ENCODE results near the gene TRDN.
"Not testable (repeated sequence)": the region's sequence is repeated elsewhere in the genome, so short reads cannot be mapped to it uniquely, and the experiment has no call there.

TRDN gene

GRCh38 chr6:123507582-123507981 is 129.2 kb downstream of the TRDN start:
- DNase-seq (ENCODE audit: low spot score) = no peak

GRCh38 chr6:123503619-123504018 is 133.1 kb downstream of the TRDN start:
- DNase-seq (ENCODE audit: low spot score) = no peak

GRCh38 chr6:123497025-123497424 is 139.7 kb downstream of the TRDN start:
- no peak for DNase-seq (ENCODE audit: low spot score)

GRCh38 chr6:123489589-123489988 is 147.2 kb downstream of the TRDN start:
- no peak for DNase-seq (ENCODE audit: low spot score)

GRCh38 chr6:123480986-123481385 is 155.8 kb downstream of the TRDN start:
- no peak for DNase-seq (ENCODE audit: low spot score)

- DNase-seq (ENCODE audit: low spot score) = not testable (repeated sequence)
These were observed 164.6 kb downstream of the TRDN start for GRCh38 chr6:123472025-123472702.

GRCh38 chr6:123467392-123467791 is 169.4 kb downstream of the TRDN start:
- DNase-seq (ENCODE audit: low spot score) = no peak

- no peak for DNase-seq (ENCODE audit: low spot score)
These were observed 174.6 kb downstream of the TRDN start for GRCh38 chr6:123462152-123462551.

GRCh38 chr6:123458218-123458617 is 178.5 kb downstream of the TRDN start:
- DNase-seq (ENCODE audit: low spot score) = no peak

GRCh38 chr6:123456836-123457235 is 179.9 kb downstream of the TRDN start:
- DNase-seq (ENCODE audit: low spot score) = no peak

GRCh38 chr6:123454448-123454847 is 182.3 kb downstream of the TRDN start:
- DNase-seq (ENCODE audit: low spot score) = no peak

- DNase-seq (ENCODE audit: low spot score) = not testable (repeated sequence)
These were observed 183.7 kb downstream of the TRDN start for GRCh38 chr6:123453071-123453470.

- no peak for DNase-seq (ENCODE audit: low spot score)
These were observed 188.4 kb downstream of the TRDN start for GRCh38 chr6:123448306-123448884.

GRCh38 chr6:123447315-123447937 is 189.3 kb downstream of the TRDN start:
- DNase-seq (ENCODE audit: low spot score) = no peak

GRCh38 chr6:123439371-123439770 is 197.4 kb downstream of the TRDN start:
- DNase-seq (ENCODE audit: low spot score) = no peak

- DNase-seq (ENCODE audit: low spot score) = no peak
These were observed 202.6 kb downstream of the TRDN start for GRCh38 chr6:123434186-123434585.

- DNase-seq (ENCODE audit: low spot score) = no peak
These were observed 205.8 kb downstream of the TRDN start for GRCh38 chr6:123430970-123431369.

- no peak for DNase-seq (ENCODE audit: low spot score)
These were observed 209.7 kb downstream of the TRDN start for GRCh38 chr6:123427008-123427407.

- no peak for DNase-seq (ENCODE audit: low spot score)
These were observed 213.6 kb downstream of the TRDN start for GRCh38 chr6:123423130-123423529.

- no peak for DNase-seq (ENCODE audit: low spot score)
These were observed 216.2 kb downstream of the TRDN start for GRCh38 chr6:123420512-123420911.

- no peak for DNase-seq (ENCODE audit: low spot score)
These were observed 218.7 kb downstream of the TRDN start for GRCh38 chr6:123418071-123418470.

GRCh38 chr6:123417535-123417934 is 219.2 kb downstream of the TRDN start:
- DNase-seq (ENCODE audit: low spot score) = no peak

- DNase-seq (ENCODE audit: low spot score) = peak; percentile 54
These were observed 220.8 kb downstream of the TRDN start for GRCh38 chr6:123415844-123416468.
